K562 (cell line): ENCODE results near the gene TNFAIP1. TPM values are rescaled to one million over a fixed set of nuclear protein-coding genes. Genes with fewer than 3 reads are reported as not detected.

Experiments used
- ARID3B ChIP-seq: fragments of 250-450 bp; sonication (Bioruptor Pico); IDR thresholded peaks from 2 replicates; pipeline ENCODE4 v1.4.0; 2020; ENCODE audit warnings: borderline replicate concordance
- FOXA1 ChIP-seq: fragments of 450-650 bp; IDR thresholded peaks from 2 replicates; pipeline ENCODE4 v1.6.1; 2016; ENCODE audit warnings: mild to moderate bottlenecking, borderline replicate concordance
- FUS ChIP-seq: fragments of 200-400 bp; formaldehyde crosslinking; optimal IDR thresholded peaks from 2 replicates; pipeline ENCODE3; 2017; ENCODE audit warnings: low read depth, low read length
- NR0B1 ChIP-seq: fragments of 450-650 bp; IDR thresholded peaks from one replicate; pipeline ENCODE4 v1.6.1; 2018; ENCODE audit warnings: mild to moderate bottlenecking, moderate library complexity; ENCODE audit not compliant: partially characterized antibody
- RCOR1 ChIP-seq, 2 experiments: IDR thresholded peaks; 2 replicates each; pipeline ENCODE4 v1.6.1; 2012; ENCODE audit warnings: low read depth in 2 of 2, low read length in 2 of 2, borderline replicate concordance in 1 of 2, improper control_type of control experiment in 1 of 2
- SAP30 ChIP-seq: fragments of 200-600 bp; sonication (generic); IDR thresholded peaks from 2 replicates; pipeline ENCODE4 v1.6.1; 2012; ENCODE audit warnings: borderline replicate concordance, low read depth, mild to moderate bottlenecking, moderate library complexity, low read length, control low read depth, inconsistent platforms; ENCODE audit not compliant: insufficient read depth, poor library complexity, severe bottlenecking
- SP2 ChIP-seq: IDR thresholded peaks from 2 replicates; pipeline ENCODE4 v1.6.1; 2011; ENCODE audit warnings: mild to moderate bottlenecking, low read depth, low read length, moderate library complexity; ENCODE audit not compliant: poor library complexity, severe bottlenecking; ENCODE audit errors: extremely low read depth
- XRCC5 ChIP-seq: fragments of 200-400 bp; formaldehyde crosslinking; IDR thresholded peaks from 2 replicates; pipeline ENCODE4 v1.6.1; 2017; ENCODE audit warnings: low read depth, mild to moderate bottlenecking, low read length
- YY1 ChIP-seq, 3 experiments: IDR thresholded peaks; 2 replicates each; pipeline ENCODE4 v1.6.1; 2011; ENCODE audit warnings: low read length in 2 of 3, mild to moderate bottlenecking in 2 of 3, moderate library complexity in 2 of 3, borderline replicate concordance in 1 of 3, control low read depth in 1 of 3, low read depth in 1 of 3; ENCODE audit not compliant: insufficient read depth in 3 of 3, insufficient replicate concordance in 2 of 3, control insufficient read depth in 1 of 3, insufficient read length in 1 of 3; ENCODE audit errors: extremely low read depth in 1 of 3
- polyA plus RNA-seq, 8 experiments: library from polyadenylated mRNA; depleted of rRNA in 4 of 8; stranded (reverse) in 5 of 8; unstranded in 3 of 8; fragments of >200 nt; fragmentation: Nextera tagmentation in 2 of 8; fragmentation: Illumina TruSeq in 1 of 8; extraction: Ambion mirVana in 2 of 8; extraction: Trizol in 1 of 8; gene quantifications; 2 replicates each; pipeline versions ENCODE4 v1.2.1 to v1.2.3, GENCODE V29; 2011 to 2014; ENCODE audit warnings: inconsistent platforms in 1 of 8, missing spikeins in 1 of 8
- total RNA-seq, 7 experiments: library from RNA; depleted of rRNA in 6 of 7; stranded (reverse); fragments of >200 nt in 6 of 7; fragmentation: Illumina TruSeq in 2 of 7; extraction: Trizol in 2 of 7; gene quantifications; 2 replicates each; pipeline versions ENCODE4 v1.2.1 to v1.2.3, GENCODE V29; 2011 to 2021; ENCODE audit warnings: low replicate concordance in 1 of 7

Gene TNFAIP1
- total and polyA plus RNA-seq, 9 of the 15 experiments (the other 6 are each of a cell fraction or from before 2014, with no cell fraction given) = 2.1 to 20.1 (median 8.2) TPM

GRCh38 chr17:28335959-28336871 lies 654 bp downstream of the TNFAIP1 start (continued):
- TF ChIP-seq NR0B1 = no peak
- no peak for TF ChIP-seq ARID3B (CRISPR knock-in tag)
- TF ChIP-seq RCOR1 (IDR thresholded peaks at IDR 0.05; ENCODE audit: borderline replicate concordance in 1 of 2, low read depth in 2 of 2, low read length in 2 of 2) = peak in 1 of 2 experiments; percentile 64; a peak in 1 of 4 replicates
- TF ChIP-seq XRCC5 = no peak
- no peak for TF ChIP-seq FUS
- TF ChIP-seq SAP30 = peak; percentile 73
- no peak for TF ChIP-seq SP2
- TF ChIP-seq YY1 (IDR thresholded peaks at IDR 0.05; ENCODE audit: borderline replicate concordance in 1 of 3, control insufficient read depth in 1 of 3, extremely low read depth in 1 of 3, insufficient read depth in 3 of 3, insufficient read length in 1 of 3, insufficient replicate concordance in 2 of 3, low read depth in 1 of 3, low read length in 2 of 3) = no peak
- TF ChIP-seq FOXA1 = no peak
- TF ChIP-seq, all 486 proteins: peak for 31
